HL-60 (cell line): ENCODE results near the gene TMEM178A.

ENCODE experiments used
- DNase-seq, 2 experiments: peaks; one replicate each; pipeline ENCODE4 v3.0.0-alpha.2; 2010 to 2020; ENCODE audit warnings: low read depth in 1 of 2, low spot score in 1 of 2
- H3K27ac ChIP-seq: fragments of 250-450 bp; sonication (Bioruptor Pico); replicated peaks from 2 replicates; pipeline ENCODE4 v1.5.1; 2020; ENCODE audit warnings: mild to moderate bottlenecking, moderate library complexity
- H3K27me3 ChIP-seq: fragments of 250-450 bp; sonication (Bioruptor Pico); 2 replicates; pipeline ENCODE4 v1.5.1; 2021; ENCODE audit warnings: mild to moderate bottlenecking, moderate library complexity; ENCODE audit not compliant: insufficient read depth, poor library complexity, severe bottlenecking
- H3K4me3 ChIP-seq: replicated peaks from 2 replicates; pipeline ENCODE4 v1.5.1; 2011; ENCODE audit warnings: mild to moderate bottlenecking, control low read depth, low read length; ENCODE audit not compliant: insufficient read depth
- GABPA ChIP-seq: IDR thresholded peaks from 2 replicates; pipeline ENCODE4 v1.6.1; 2012; ENCODE audit warnings: low read depth
- POLR2AphosphoS5 ChIP-seq: IDR thresholded peaks from 2 replicates; pipeline ENCODE4 v1.6.1; 2012; ENCODE audit warnings: low read depth
- SPI1 ChIP-seq: IDR thresholded peaks from 2 replicates; pipeline ENCODE4 v1.6.1; 2012; ENCODE audit warnings: low read depth, mild to moderate bottlenecking, borderline replicate concordance
- TF ChIP-seq, protein P1 (sequence below): IDR thresholded peaks from one replicate; pipeline ENCODE4 v1.5.1; 2011; ENCODE audit warnings: low read length, control low read depth, inconsistent platforms; ENCODE audit not compliant: insufficient read depth
- TF ChIP-seq, protein P2 (sequence below): IDR thresholded peaks from 2 replicates; pipeline ENCODE4 v1.6.1; 2012; ENCODE audit warnings: low read depth; ENCODE audit not compliant: insufficient replicate concordance

TMEM178A gene

DNA sequence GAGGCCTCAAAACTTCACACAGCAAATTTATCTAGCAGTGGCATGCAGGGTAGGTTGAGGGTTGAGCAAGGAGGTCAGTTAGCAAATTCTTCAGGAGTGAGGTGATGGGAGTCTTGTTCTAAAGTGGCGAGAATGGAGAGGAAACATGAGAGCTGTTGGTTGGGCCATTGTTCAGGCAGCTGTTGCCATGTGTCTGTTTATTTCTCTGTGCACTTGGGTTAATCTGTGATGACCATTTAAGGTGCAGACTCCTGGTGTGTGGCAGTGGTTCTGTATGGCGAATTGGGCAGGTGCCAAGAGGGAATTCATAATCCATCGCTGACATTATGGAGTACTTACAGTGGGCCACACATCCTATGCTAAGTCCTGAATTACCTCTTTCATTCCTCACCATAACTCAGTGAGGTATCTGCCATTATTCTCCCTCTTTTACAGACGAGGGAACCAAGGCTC, 30.4 kb downstream of the TMEM178A start:
- Histone ChIP-seq H3K4me3 (no peak overlapping the region), H3K27me3 (no peaks in the 10 kb centered on the region), H3K27ac (no peak overlapping the region)
- DNase-seq = no peak
- TF ChIP-seq SPI1 (no peak), GABPA (no peak)
- TF ChIP-seq, protein P1, sequence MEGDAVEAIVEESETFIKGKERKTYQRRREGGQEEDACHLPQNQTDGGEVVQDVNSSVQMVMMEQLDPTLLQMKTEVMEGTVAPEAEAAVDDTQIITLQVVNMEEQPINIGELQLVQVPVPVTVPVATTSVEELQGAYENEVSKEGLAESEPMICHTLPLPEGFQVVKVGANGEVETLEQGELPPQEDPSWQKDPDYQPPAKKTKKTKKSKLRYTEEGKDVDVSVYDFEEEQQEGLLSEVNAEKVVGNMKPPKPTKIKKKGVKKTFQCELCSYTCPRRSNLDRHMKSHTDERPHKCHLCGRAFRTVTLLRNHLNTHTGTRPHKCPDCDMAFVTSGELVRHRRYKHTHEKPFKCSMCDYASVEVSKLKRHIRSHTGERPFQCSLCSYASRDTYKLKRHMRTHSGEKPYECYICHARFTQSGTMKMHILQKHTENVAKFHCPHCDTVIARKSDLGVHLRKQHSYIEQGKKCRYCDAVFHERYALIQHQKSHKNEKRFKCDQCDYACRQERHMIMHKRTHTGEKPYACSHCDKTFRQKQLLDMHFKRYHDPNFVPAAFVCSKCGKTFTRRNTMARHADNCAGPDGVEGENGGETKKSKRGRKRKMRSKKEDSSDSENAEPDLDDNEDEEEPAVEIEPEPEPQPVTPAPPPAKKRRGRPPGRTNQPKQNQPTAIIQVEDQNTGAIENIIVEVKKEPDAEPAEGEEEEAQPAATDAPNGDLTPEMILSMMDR = no peak
- TF ChIP-seq, protein P2, sequence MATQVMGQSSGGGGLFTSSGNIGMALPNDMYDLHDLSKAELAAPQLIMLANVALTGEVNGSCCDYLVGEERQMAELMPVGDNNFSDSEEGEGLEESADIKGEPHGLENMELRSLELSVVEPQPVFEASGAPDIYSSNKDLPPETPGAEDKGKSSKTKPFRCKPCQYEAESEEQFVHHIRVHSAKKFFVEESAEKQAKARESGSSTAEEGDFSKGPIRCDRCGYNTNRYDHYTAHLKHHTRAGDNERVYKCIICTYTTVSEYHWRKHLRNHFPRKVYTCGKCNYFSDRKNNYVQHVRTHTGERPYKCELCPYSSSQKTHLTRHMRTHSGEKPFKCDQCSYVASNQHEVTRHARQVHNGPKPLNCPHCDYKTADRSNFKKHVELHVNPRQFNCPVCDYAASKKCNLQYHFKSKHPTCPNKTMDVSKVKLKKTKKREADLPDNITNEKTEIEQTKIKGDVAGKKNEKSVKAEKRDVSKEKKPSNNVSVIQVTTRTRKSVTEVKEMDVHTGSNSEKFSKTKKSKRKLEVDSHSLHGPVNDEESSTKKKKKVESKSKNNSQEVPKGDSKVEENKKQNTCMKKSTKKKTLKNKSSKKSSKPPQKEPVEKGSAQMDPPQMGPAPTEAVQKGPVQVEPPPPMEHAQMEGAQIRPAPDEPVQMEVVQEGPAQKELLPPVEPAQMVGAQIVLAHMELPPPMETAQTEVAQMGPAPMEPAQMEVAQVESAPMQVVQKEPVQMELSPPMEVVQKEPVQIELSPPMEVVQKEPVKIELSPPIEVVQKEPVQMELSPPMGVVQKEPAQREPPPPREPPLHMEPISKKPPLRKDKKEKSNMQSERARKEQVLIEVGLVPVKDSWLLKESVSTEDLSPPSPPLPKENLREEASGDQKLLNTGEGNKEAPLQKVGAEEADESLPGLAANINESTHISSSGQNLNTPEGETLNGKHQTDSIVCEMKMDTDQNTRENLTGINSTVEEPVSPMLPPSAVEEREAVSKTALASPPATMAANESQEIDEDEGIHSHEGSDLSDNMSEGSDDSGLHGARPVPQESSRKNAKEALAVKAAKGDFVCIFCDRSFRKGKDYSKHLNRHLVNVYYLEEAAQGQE = no peak

DNA sequence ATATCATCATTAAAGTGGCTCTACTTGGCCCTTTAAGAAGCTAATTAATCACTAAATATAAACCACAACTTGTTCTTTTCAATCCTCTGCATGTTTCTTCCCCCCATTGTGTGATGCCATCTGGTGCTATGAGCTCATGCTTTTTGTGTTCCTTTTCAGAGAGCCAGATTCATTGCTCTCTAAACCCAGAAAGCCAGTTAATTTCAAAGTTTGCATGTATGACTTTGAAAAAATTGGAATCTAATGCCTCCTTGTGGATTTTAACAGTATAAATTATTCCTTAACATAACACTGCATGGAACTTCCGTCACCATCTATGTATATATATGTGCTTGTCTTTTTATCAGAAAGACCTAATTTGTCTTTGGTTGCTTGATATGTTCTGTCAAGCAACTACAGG, 31.1 kb downstream of the TMEM178A start:
- no peak for DNase-seq

GRCh38 chr2:39697454-39697853, 31.7 kb downstream of the TMEM178A start:
- no peaks in the 10 kb centered on the region for H3K27me3 ChIP-seq
- H3K27ac ChIP-seq = no peak overlapping the region
- TF ChIP-seq GABPA (no peak), POLR2AphosphoS5 (no peak), SPI1 (no peak)
- TF ChIP-seq, protein P2 = no peak
- TF ChIP-seq, protein P1 = no peak
- H3K4me3 ChIP-seq = no peak overlapping the region
- no peak for DNase-seq

More for the DNA sequence above, 31.1 kb downstream of the TMEM178A start:
- Histone ChIP-seq H3K27ac (no peak overlapping the region), H3K27me3 (no peaks in the 10 kb centered on the region), H3K4me3 (no peak overlapping the region)
- TF ChIP-seq SPI1 = no peak
- TF ChIP-seq, protein P1 = no peak
- TF ChIP-seq, protein P2 = no peak
- TF ChIP-seq POLR2AphosphoS5 = no peak
- no peak for TF ChIP-seq GABPA
